ENCODE measurements around the gene ARHGDIB.

ARHGDIB gene

GRCh38 chr12:14961466-14962152 lies at the start of gene ARHGDIB:
TSS of gene ARHGDIB (minus strand) at chr12:14961601. CDS start at chr12:14950712, 10,889 bp downstream.
- no peak for DNase-seq (ENCODE audit: low read depth, low spot score)

GRCh38 chr12:15011162-15011561 lies 49.8 kb upstream of the ARHGDIB start:
- DNase-seq (ENCODE audit: low read depth, low spot score), result no peak

- DNase-seq (ENCODE audit: low read depth, low spot score), result no peak
Measured at GRCh38 chr12:15007551-15007950, 46.1 kb upstream of the ARHGDIB start.

- no peak for DNase-seq (ENCODE audit: low read depth, low spot score)
Measured at GRCh38 chr12:15005064-15005463, 43.7 kb upstream of the ARHGDIB start.

- DNase-seq (ENCODE audit: low read depth, low spot score), result no peak
Measured at GRCh38 chr12:15004421-15004820, 43.0 kb upstream of the ARHGDIB start.

GRCh38 chr12:15001733-15002382 lies 40.5 kb upstream of the ARHGDIB start:
- peak; percentile 63 for DNase-seq (ENCODE audit: low read depth, low spot score)

- DNase-seq (ENCODE audit: low read depth, low spot score), result no peak
Measured at GRCh38 chr12:15000575-15000974, 39.2 kb upstream of the ARHGDIB start.

- peak; percentile 7 for DNase-seq (ENCODE audit: low read depth, low spot score)
Measured at GRCh38 chr12:14999695-15000365, 38.4 kb upstream of the ARHGDIB start.

- no peak for DNase-seq (ENCODE audit: low read depth, low spot score)
Measured at GRCh38 chr12:14999021-14999694, 37.8 kb upstream of the ARHGDIB start.

GRCh38 chr12:14997998-14998397 lies 36.6 kb upstream of the ARHGDIB start:
- no peak for DNase-seq (ENCODE audit: low read depth, low spot score)

GRCh38 chr12:14995583-14996425 lies 34.4 kb upstream of the ARHGDIB start:
- peak; percentile 65 for DNase-seq (ENCODE audit: low read depth, low spot score)

GRCh38 chr12:14994610-14995009 lies 33.2 kb upstream of the ARHGDIB start:
- no peak for DNase-seq (ENCODE audit: low read depth, low spot score)

GRCh38 chr12:14993537-14994266 lies 32.3 kb upstream of the ARHGDIB start:
- DNase-seq (ENCODE audit: low read depth, low spot score), result peak; percentile 46

- DNase-seq (ENCODE audit: low read depth, low spot score), result no peak
Measured at GRCh38 chr12:14993117-14993516, 31.7 kb upstream of the ARHGDIB start.

- no peak for DNase-seq (ENCODE audit: low read depth, low spot score)
Measured at GRCh38 chr12:14992673-14993072, 31.3 kb upstream of the ARHGDIB start.

GRCh38 chr12:14991069-14991468 lies 29.7 kb upstream of the ARHGDIB start:
- no peak for DNase-seq (ENCODE audit: low read depth, low spot score)

GRCh38 chr12:14989790-14990189 lies 28.4 kb upstream of the ARHGDIB start:
- no peak for DNase-seq (ENCODE audit: low read depth, low spot score)

- no peak for DNase-seq (ENCODE audit: low read depth, low spot score)
Measured at GRCh38 chr12:14988035-14988434, 26.6 kb upstream of the ARHGDIB start.

- no peak for DNase-seq (ENCODE audit: low read depth, low spot score)
Measured at GRCh38 chr12:14986449-14986848, 25.0 kb upstream of the ARHGDIB start.

GRCh38 chr12:14984766-14985285 lies 23.4 kb upstream of the ARHGDIB start:
- DNase-seq (ENCODE audit: low read depth, low spot score), result no peak
